ENCODE data around the gene TMEM106C.

Gene TMEM106C, protein sequence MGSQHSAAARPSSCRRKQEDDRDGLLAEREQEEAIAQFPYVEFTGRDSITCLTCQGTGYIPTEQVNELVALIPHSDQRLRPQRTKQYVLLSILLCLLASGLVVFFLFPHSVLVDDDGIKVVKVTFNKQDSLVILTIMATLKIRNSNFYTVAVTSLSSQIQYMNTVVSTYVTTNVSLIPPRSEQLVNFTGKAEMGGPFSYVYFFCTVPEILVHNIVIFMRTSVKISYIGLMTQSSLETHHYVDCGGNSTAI

DNA sequence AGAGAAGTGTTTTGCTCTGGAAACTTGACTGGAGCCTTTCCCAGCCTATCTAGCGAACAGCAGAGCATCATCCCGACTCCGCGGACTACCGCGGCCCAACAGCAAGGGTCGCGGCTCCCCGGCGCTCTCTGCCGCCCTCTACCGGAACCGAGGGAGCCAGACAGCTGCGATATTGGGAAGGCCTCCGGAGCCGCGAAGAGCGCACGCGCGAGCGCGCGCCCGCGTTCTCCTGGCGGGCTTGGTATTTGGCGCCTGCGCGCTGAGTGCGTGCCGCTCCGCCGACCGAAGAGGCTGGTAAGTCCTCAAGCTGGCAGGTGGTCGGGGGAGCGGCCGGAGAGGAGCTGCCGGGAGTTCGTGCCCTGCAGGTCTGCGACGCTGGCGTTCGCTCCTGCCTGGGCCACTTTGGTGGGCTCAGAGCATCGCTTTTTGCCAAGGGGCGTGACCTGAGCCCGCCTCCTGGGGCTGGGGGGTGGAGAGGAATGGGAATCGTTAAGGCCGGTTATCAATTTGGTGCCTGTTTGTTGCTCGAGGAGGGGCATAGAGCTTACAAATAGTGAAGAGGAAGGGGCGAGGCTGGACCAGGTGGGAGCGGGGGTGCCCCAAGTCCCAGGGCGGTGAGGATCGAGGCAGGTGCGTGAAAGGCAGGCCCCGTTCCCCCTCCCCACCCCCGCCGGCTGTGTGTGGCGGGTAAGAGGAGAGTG, at the start of gene TMEM106C:
Gene TMEM106C, plus strand, starts transcription at position 257 of the 701 bp plus-strand sequence. CDS start 641 bp downstream, outside the sequence.
- DNase-seq (ENCODE audit: low read depth), result peak; percentile 90

- DNase-seq (ENCODE audit: low read depth), result no peak
Observed at GRCh38 chr12:47920913-47921312, 42.5 kb upstream of the TMEM106C start.

GRCh38 chr12:47921907-47922306, 41.5 kb upstream of the TMEM106C start:
- no peak for DNase-seq (ENCODE audit: low read depth)

GRCh38 chr12:47927346-47927745, 36.0 kb upstream of the TMEM106C start:
- no peak for DNase-seq (ENCODE audit: low read depth)

DNA sequence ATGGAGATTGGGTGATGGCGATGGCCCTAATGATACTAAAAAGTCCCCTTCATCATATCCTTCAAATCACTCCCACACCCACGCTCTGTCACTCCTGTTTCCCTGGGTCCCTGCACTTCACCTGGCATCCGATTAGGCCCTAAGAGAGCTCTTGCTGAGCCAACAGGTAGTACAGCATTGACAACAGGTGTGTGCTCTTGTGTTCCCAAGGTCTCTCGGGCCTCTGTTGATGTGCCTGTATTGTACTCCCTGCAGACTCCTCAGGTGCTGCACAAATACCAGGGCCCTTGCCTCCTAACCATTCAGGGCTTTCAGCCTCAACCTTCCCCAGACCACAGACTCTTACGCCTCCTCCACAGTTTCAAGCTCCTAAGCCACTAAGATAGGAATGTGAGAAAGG, 32.8 kb upstream of the TMEM106C start:
- no peak for DNase-seq (ENCODE audit: low read depth)

DNA sequence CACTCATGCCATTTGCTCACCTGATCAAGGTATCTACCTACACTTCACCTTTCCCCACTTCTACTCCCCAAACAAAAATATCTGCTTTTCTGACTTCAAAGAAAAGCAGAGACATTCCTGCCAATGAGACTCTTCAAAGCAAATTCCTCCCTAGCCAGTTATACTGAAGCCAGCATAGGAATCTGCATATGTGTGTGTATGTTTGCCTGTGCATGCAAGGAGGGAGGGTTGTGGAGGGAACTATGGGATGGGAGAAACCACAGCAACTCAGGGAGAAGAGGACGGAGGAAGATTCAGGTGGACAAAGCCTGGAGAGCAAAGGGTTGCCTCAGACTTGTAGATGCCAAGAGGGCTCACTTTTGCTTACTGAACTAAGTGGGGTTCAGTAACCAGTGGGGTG, 32.2 kb upstream of the TMEM106C start:
- DNase-seq (ENCODE audit: low read depth), result no peak

GRCh38 chr12:47935184-47935583, 28.2 kb upstream of the TMEM106C start:
- no peak for DNase-seq (ENCODE audit: low read depth)

- DNase-seq (ENCODE audit: low read depth), result no peak
Observed at GRCh38 chr12:47938093-47938492, 25.3 kb upstream of the TMEM106C start.

GRCh38 chr12:47938594-47938993, 24.8 kb upstream of the TMEM106C start:
- DNase-seq (ENCODE audit: low read depth), result no peak

- DNase-seq (ENCODE audit: low read depth), result no peak
Observed at GRCh38 chr12:47939009-47939601, 24.3 kb upstream of the TMEM106C start.

GRCh38 chr12:47940773-47941474, 22.5 kb upstream of the TMEM106C start:
- no peak for DNase-seq (ENCODE audit: low read depth)

- DNase-seq (ENCODE audit: low read depth), result no peak
Observed at GRCh38 chr12:47941475-47941780, 22.0 kb upstream of the TMEM106C start.

GRCh38 chr12:47941871-47942613, 21.4 kb upstream of the TMEM106C start:
- DNase-seq (ENCODE audit: low read depth), result no peak

GRCh38 chr12:47942614-47943225, 20.7 kb upstream of the TMEM106C start:
- no peak for DNase-seq (ENCODE audit: low read depth)

GRCh38 chr12:47943623-47944340, 19.6 kb upstream of the TMEM106C start:
- DNase-seq (ENCODE audit: low read depth), result no peak

GRCh38 chr12:47944685-47945340, 18.6 kb upstream of the TMEM106C start:
- no peak for DNase-seq (ENCODE audit: low read depth)

DNA sequence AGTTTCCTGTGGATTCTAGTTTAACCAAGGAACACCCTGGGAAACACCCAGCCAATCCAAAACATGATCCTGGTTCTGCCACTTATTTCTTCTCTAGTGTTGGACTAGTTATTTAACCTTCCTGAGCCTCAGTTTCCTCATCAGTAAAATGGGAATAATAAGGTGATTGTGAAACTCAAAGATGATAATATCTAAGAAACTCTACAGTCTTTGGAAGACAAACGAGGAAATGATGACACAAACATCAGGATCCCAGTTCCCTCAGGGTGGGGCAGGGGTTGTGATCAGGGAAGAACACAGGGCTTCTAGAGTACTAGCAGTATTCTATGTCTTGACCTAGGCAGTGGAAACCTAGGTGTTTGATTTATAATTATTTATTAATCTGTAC, 18.1 kb upstream of the TMEM106C start:
- DNase-seq (ENCODE audit: low read depth), result no peak

GRCh38 chr12:47946413-47947323, 16.7 kb upstream of the TMEM106C start:
- DNase-seq (ENCODE audit: low read depth), result no peak

- no peak for DNase-seq (ENCODE audit: low read depth)
Observed at GRCh38 chr12:47947341-47947740, 16.1 kb upstream of the TMEM106C start.

Data from stimulated activated CD8-positive, alpha-beta memory T cell treated with anti-CD3 and anti-CD28 coated beads, Interleukin-15, amount 100 ng/mL, for 24 hours (primary cell).